ENCODE data around the gene TPCN2. TPM values are rescaled to one million over a fixed set of nuclear protein-coding genes. Genes with fewer than 3 reads are reported as not detected.
"Not testable (repeated sequence)": the region's sequence is repeated elsewhere in the genome, so short reads cannot be mapped to it uniquely, and the experiment has no call there.

The TPCN2 gene
- total RNA-seq, 2 experiments from 2014 or later = 21.4 to 22.1 TPM

GRCh38 chr11:69144316-69145049 lies 95.8 kb downstream of the TPCN2 start:
- POLR2A ChIA-PET = no interaction called here
- Mint-ChIP-seq H3K27me3 (no peaks in the 10 kb centered on the region), H3K36me3 (peaks cover 1% of the 10 kb centered on the region), H3K27ac (no peak overlapping the region), H3K4me1 (peaks cover 3% of the 10 kb centered on the region), H3K4me3 (no peak overlapping the region), H3K9me3 (peaks cover 19% of the 10 kb centered on the region)
- DNase-seq (no peak), ATAC-seq (ENCODE audit: low read depth) (no peak)

- H3K27ac Mint-ChIP-seq = no peak overlapping the region
- DNase-seq (no peak), ATAC-seq (ENCODE audit: low read depth) (no peak)
- peaks cover 3% of the 10 kb centered on the region for H3K4me1 Mint-ChIP-seq
- peaks cover 19% of the 10 kb centered on the region for H3K9me3 Mint-ChIP-seq
- POLR2A ChIA-PET = no interaction called here
- H3K27me3 Mint-ChIP-seq = no peaks in the 10 kb centered on the region
- no peak overlapping the region for H3K4me3 Mint-ChIP-seq
- H3K36me3 Mint-ChIP-seq = peaks cover 1% of the 10 kb centered on the region
Measured at GRCh38 chr11:69145050-69145380, 96.3 kb downstream of the TPCN2 start.

GRCh38 chr11:69148377-69148762 lies 99.6 kb downstream of the TPCN2 start:
- peaks cover 5% of the 10 kb centered on the region for H3K4me1 Mint-ChIP-seq
- POLR2A ChIA-PET = no interaction called here
- H3K36me3 Mint-ChIP-seq = peaks cover 1% of the 10 kb centered on the region
- H3K27ac Mint-ChIP-seq = no peak overlapping the region
- H3K27me3 Mint-ChIP-seq = no peaks in the 10 kb centered on the region
- ATAC-seq (ENCODE audit: low read depth) (no peak), DNase-seq (no peak)
- H3K4me3 Mint-ChIP-seq = no peak overlapping the region
- peaks cover 14% of the 10 kb centered on the region for H3K9me3 Mint-ChIP-seq

DNA sequence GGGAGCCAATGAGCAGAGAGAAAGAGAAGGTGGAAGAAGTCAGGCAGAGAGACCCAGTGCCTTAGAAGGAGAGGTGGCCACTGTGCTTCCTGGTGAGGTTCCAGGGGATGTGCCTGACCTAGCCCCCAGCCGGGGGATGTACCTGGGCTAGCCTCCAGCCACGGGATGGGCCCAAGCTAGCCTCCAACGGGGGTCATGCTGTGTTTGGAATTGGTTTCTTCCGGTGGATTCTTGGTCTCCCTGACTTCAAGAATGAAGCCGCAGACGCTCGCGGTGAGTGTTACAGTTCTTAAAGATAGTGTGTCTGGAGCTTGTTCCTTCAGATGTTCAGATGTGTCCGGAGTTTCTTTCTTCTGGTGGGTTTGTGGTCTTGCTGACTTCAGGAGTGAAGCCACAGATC lies 100.1 kb downstream of the TPCN2 start:
- H3K27ac Mint-ChIP-seq = no peak overlapping the region
- ATAC-seq (ENCODE audit: low read depth) = no peak
- peaks cover 5% of the 10 kb centered on the region for H3K4me1 Mint-ChIP-seq
- H3K36me3 Mint-ChIP-seq = peaks cover 1% of the 10 kb centered on the region
- no peak for DNase-seq
- H3K27me3 Mint-ChIP-seq = no peaks in the 10 kb centered on the region
- POLR2A ChIA-PET = no interaction called here
- H3K4me3 Mint-ChIP-seq = no peak overlapping the region
- peaks cover 14% of the 10 kb centered on the region for H3K9me3 Mint-ChIP-seq

- H3K27me3 Mint-ChIP-seq; DNase-seq; H3K4me1 Mint-ChIP-seq; ATAC-seq (ENCODE audit: low read depth); POLR2A ChIA-PET; H3K27ac Mint-ChIP-seq; H3K36me3 Mint-ChIP-seq; H3K4me3 Mint-ChIP-seq: not testable (repeated sequence)
- peaks cover 13% of the 10 kb centered on the region for H3K9me3 Mint-ChIP-seq
Measured at GRCh38 chr11:69149338-69150045, 100.8 kb downstream of the TPCN2 start.

- ATAC-seq (ENCODE audit: low read depth) = no peak
- Mint-ChIP-seq H3K9me3 (peaks cover 10% of the 10 kb centered on the region), H3K27ac (no peak overlapping the region), H3K4me1 (peaks cover 5% of the 10 kb centered on the region), H3K36me3 (peaks cover 1% of the 10 kb centered on the region), H3K4me3 (no peak overlapping the region), H3K27me3 (no peaks in the 10 kb centered on the region)
- POLR2A ChIA-PET = no interaction called here
- no peak for DNase-seq
Measured at GRCh38 chr11:69150175-69150574, 101.4 kb downstream of the TPCN2 start.

DNA sequence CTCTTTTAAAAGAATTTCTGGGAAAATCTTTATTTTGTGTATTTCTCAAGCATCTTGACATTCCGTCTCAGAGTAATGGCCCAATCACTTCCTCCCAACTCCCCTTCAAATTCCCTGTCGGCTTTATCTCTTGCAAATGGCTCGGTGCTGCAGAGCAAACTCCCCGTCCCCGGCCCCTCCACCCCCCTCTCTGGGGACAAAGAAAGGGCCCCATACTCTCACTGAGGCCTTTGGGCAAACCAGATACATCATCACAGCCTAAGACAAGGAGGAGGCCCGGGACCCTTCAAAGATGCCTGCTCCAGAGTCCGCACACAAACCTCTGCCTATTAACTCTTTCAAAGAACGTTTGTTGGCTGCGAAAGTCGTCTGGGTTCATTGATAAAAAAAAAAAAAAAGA lies 103.1 kb downstream of the TPCN2 start:
- peaks cover 3% of the 10 kb centered on the region for H3K9me3 Mint-ChIP-seq
- ATAC-seq (ENCODE audit: low read depth) = no peak
- H3K4me1 Mint-ChIP-seq = peaks cover 5% of the 10 kb centered on the region
- no peaks in the 10 kb centered on the region for H3K36me3 Mint-ChIP-seq
- no peak overlapping the region for H3K4me3 Mint-ChIP-seq
- no peak overlapping the region for H3K27ac Mint-ChIP-seq
- no peaks in the 10 kb centered on the region for H3K27me3 Mint-ChIP-seq
- no peak for DNase-seq
- POLR2A ChIA-PET = no interaction called here

- no peak for ATAC-seq (ENCODE audit: low read depth)
- no peaks in the 10 kb centered on the region for H3K36me3 Mint-ChIP-seq
- no peaks in the 10 kb centered on the region for H3K27me3 Mint-ChIP-seq
- H3K4me1 Mint-ChIP-seq = peaks cover 5% of the 10 kb centered on the region
- no peak overlapping the region for H3K4me3 Mint-ChIP-seq
- H3K9me3 Mint-ChIP-seq = peaks cover 3% of the 10 kb centered on the region
- no peak for DNase-seq
- POLR2A ChIA-PET = no interaction called here
- H3K27ac Mint-ChIP-seq = no peak overlapping the region
Measured at GRCh38 chr11:69152733-69153421, 104.1 kb downstream of the TPCN2 start.

- peaks cover 3% of the 10 kb centered on the region for H3K4me1 Mint-ChIP-seq
- peaks cover 3% of the 10 kb centered on the region for H3K9me3 Mint-ChIP-seq
- H3K27ac Mint-ChIP-seq = no peak overlapping the region
- DNase-seq (no peak), ATAC-seq (ENCODE audit: low read depth) (no peak)
- H3K36me3 Mint-ChIP-seq = no peaks in the 10 kb centered on the region
- no peaks in the 10 kb centered on the region for H3K27me3 Mint-ChIP-seq
- POLR2A ChIA-PET = no interaction called here
- no peak overlapping the region for H3K4me3 Mint-ChIP-seq
Measured at GRCh38 chr11:69153661-69154060, 104.9 kb downstream of the TPCN2 start.

DNA sequence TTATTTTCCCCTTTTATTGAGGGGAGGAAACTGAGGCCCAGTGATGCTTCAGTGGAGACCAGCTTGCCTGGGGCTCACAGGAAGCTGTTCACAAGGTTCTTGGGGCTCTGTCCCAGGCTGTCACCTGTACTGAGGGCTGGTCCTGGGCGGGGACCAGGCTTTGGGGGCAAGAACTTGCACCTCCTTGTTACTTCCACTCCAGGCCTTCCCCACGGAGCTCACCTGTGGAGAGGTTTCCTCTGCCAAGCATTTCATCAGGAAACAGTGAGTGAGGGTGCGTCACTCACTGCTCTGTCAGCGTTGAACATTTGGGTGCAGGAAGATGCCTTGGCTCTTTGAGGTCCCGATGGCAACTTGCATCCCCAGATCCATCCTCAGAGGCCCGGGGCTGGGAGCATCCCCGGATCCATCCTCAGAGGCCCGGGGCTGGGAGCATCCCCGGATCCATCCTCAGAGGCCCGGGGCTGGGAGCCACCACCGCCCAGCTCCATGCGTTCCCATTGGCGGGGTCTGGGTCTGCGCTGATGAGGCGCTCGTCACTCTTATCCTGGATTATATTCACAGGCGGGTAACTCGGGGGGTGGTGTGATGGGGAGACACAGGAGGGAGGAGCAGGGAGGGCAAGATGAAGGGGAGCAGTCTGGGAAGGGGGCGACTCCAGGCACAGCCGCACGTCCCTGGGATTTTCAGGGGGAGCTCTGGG lies 105.6 kb downstream of the TPCN2 start:
- H3K27ac Mint-ChIP-seq = no peak overlapping the region

DNA sequence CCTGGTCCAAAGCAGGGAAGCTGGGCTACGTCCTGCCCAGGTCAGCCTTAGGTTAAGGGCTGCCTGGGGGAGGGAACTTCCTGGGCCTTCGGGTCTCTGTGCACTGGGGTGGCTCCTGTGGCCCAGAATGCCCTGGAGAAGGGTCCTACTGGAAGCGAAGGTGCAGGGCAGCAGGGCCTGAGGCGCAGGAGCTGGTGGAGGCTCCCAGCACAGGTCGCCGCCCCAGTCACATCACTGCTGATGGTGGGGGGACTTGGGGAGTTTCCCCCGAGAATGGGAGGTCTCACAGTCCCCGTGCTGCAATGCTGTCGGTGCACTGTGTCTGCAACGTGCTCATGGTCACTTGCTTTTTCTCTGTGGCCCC lies 106.2 kb downstream of the TPCN2 start:
- peaks cover 1% of the 10 kb centered on the region for H3K4me1 Mint-ChIP-seq
- H3K4me3 Mint-ChIP-seq = no peak overlapping the region
- no peaks in the 10 kb centered on the region for H3K36me3 Mint-ChIP-seq
- H3K9me3 Mint-ChIP-seq = no peaks in the 10 kb centered on the region
- ATAC-seq (ENCODE audit: low read depth) (no peak), DNase-seq (no peak)
- H3K27ac Mint-ChIP-seq = no peak overlapping the region
- H3K27me3 Mint-ChIP-seq = no peaks in the 10 kb centered on the region
- POLR2A ChIA-PET = no interaction called here

More for the DNA sequence above, 105.6 kb downstream of the TPCN2 start:
- no peaks in the 10 kb centered on the region for H3K27me3 Mint-ChIP-seq
- POLR2A ChIA-PET = no interaction called here
- H3K4me3 Mint-ChIP-seq = no peak overlapping the region
- no peak for ATAC-seq (ENCODE audit: low read depth)
- H3K36me3 Mint-ChIP-seq = no peaks in the 10 kb centered on the region
- H3K4me1 Mint-ChIP-seq = peaks cover 1% of the 10 kb centered on the region
- no peak for DNase-seq
- H3K9me3 Mint-ChIP-seq = no peaks in the 10 kb centered on the region

- DNase-seq (no peak), ATAC-seq (ENCODE audit: low read depth) (no peak)
- Mint-ChIP-seq H3K4me3 (no peak within 1 kb of the TSS), H3K4me1 (no peaks in the 10 kb centered on the region), H3K36me3 (no peaks in the 10 kb centered on the region), H3K27ac (no peak within 1 kb of the TSS), H3K27me3 (no peaks in the 10 kb centered on the region), H3K9me3 (no peaks in the 10 kb centered on the region)
- POLR2A ChIA-PET = no interaction called here
Measured at GRCh38 chr11:69155302-69156234, 106.8 kb downstream of the TPCN2 start, which contains the start of gene SMIM38. Gene SMIM38, plus strand, starts transcription at chr11:69155935. Its CDS starts 1,912 bp downstream, at chr11:69157847.

- H3K9me3 Mint-ChIP-seq = no peaks in the 10 kb centered on the region
Measured at GRCh38 chr11:69156235-69156639, 107.5 kb downstream of the TPCN2 start.

More at GRCh38 chr11:69156235-69156639, 107.5 kb downstream of the TPCN2 start:
- Mint-ChIP-seq H3K4me3 (no peak overlapping the region), H3K27me3 (no peaks in the 10 kb centered on the region), H3K36me3 (no peaks in the 10 kb centered on the region), H3K27ac (no peak overlapping the region), H3K4me1 (no peaks in the 10 kb centered on the region)
- DNase-seq (no peak), ATAC-seq (ENCODE audit: low read depth) (no peak)
- POLR2A ChIA-PET = no interaction called here

All from activated naive CD8-positive, alpha-beta T cell treated with anti-CD3 and anti-CD28 coated beads, Interleukin-2, amount 10 ng/mL, durations not matched to agents 7 days and 5 days (primary cell).